ENCODE results near the gene MRPS6. TPM values are rescaled to one million over a fixed set of nuclear protein-coding genes. Genes with fewer than 3 reads are reported as not detected.
A peak's percentile ranks its signal among the peaks of the same experiment; 100 is the strongest.

The MRPS6 gene
- polyA plus RNA-seq, 1 donor (not counting 4 experiments of a cell fraction or from before 2014, with no cell fraction given): 41.5 TPM

GRCh38 chr21:34072145-34073031, 990 bp upstream of the MRPS6 start:
- H3K27ac ChIP-seq (ENCODE audit: control insufficient read depth, insufficient read depth, low read length): peak overlapping the region; percentile 32
- H3K79me2 ChIP-seq (ENCODE audit: control insufficient read depth, insufficient read depth, low read length): peaks cover 27% of the 10 kb centered on the region
- H3K9me1 ChIP-seq (ENCODE audit: control insufficient read depth, extremely low read depth, insufficient read depth, low read length): no peaks in the 10 kb centered on the region
- H4K20me1 ChIP-seq (ENCODE audit: control insufficient read depth, extremely low read depth, insufficient read depth, low read length): peaks cover 6% of the 10 kb centered on the region
- peaks cover 23% of the 10 kb centered on the region for H3K4me1 ChIP-seq (ENCODE audit: control insufficient read depth, extremely low read depth, insufficient read depth, low read length)
- peak overlapping the region; percentile 39 to 57 (median 54) for H3K4me3 ChIP-seq (ENCODE audit: control insufficient read depth in 2 of 3, extremely low read depth in 1 of 3, insufficient read depth in 2 of 3, low read depth in 1 of 3, low read length in 3 of 3)
- peak overlapping the region; percentile 65 for H3K9ac ChIP-seq (ENCODE audit: control insufficient read depth, extremely low read depth, insufficient read depth, low read length)
- peak overlapping the region; percentile 81 for H2AFZ ChIP-seq (ENCODE audit: control insufficient read depth, low read length)
- H3K36me3 ChIP-seq (ENCODE audit: control insufficient read depth in 2 of 2, extremely low read depth in 1 of 2, insufficient read depth in 2 of 2, low read length in 2 of 2): peaks cover 2 to 6% of the 10 kb centered on the region in 2 experiments
- peak overlapping the region; percentile 79 for H3K4me2 ChIP-seq (ENCODE audit: control insufficient read depth, extremely low read depth, insufficient read depth, low read depth, low read length)
- dilution Hi-C loops (cut with MboI; ENCODE audit: extremely low pct_ligation_motif_present, low sequenced_read_pairs): no loop called here
- H3K27me3 ChIP-seq (ENCODE audit: control insufficient read depth, extremely low read depth, insufficient read depth, low read length): no peaks in the 10 kb centered on the region
- FAIRE-seq: no peak
- no peak for DNase-seq (ENCODE audit: low read depth, low spot score)
- no peaks in the 10 kb centered on the region for H3K9me3 ChIP-seq (ENCODE audit: control insufficient read depth, low read depth, low read length)
- no peak for TF ChIP-seq EZH2 (IDR thresholded peaks at IDR 0.05; ENCODE audit: low read length)
- TF ChIP-seq, protein P1, sequence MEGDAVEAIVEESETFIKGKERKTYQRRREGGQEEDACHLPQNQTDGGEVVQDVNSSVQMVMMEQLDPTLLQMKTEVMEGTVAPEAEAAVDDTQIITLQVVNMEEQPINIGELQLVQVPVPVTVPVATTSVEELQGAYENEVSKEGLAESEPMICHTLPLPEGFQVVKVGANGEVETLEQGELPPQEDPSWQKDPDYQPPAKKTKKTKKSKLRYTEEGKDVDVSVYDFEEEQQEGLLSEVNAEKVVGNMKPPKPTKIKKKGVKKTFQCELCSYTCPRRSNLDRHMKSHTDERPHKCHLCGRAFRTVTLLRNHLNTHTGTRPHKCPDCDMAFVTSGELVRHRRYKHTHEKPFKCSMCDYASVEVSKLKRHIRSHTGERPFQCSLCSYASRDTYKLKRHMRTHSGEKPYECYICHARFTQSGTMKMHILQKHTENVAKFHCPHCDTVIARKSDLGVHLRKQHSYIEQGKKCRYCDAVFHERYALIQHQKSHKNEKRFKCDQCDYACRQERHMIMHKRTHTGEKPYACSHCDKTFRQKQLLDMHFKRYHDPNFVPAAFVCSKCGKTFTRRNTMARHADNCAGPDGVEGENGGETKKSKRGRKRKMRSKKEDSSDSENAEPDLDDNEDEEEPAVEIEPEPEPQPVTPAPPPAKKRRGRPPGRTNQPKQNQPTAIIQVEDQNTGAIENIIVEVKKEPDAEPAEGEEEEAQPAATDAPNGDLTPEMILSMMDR (optimal IDR thresholded peaks at IDR 0.05 in 1 of 3, IDR thresholded peaks at IDR 0.05 in 1 of 3, conservative IDR thresholded peaks at IDR 0.05 in 1 of 3; ENCODE audit: extremely low read depth in 1 of 3, insufficient read depth in 2 of 3, low read length in 3 of 3): no peak

- peaks cover 33% of the 10 kb centered on the region for H3K79me2 ChIP-seq (ENCODE audit: control insufficient read depth, insufficient read depth, low read length)
- peak overlapping the region; percentile 79 to 95 (median 94) for H3K4me3 ChIP-seq (ENCODE audit: control insufficient read depth in 2 of 3, extremely low read depth in 1 of 3, insufficient read depth in 2 of 3, low read depth in 1 of 3, low read length in 3 of 3)
- no peak for TF ChIP-seq EZH2 (IDR thresholded peaks at IDR 0.05; ENCODE audit: low read length)
- TF ChIP-seq, protein P1 (optimal IDR thresholded peaks at IDR 0.05 in 1 of 3, IDR thresholded peaks at IDR 0.05 in 1 of 3, conservative IDR thresholded peaks at IDR 0.05 in 1 of 3; ENCODE audit: extremely low read depth in 1 of 3, insufficient read depth in 2 of 3, low read length in 3 of 3): no peak
- H3K27me3 ChIP-seq (ENCODE audit: control insufficient read depth, extremely low read depth, insufficient read depth, low read length): no peaks in the 10 kb centered on the region
- H3K27ac ChIP-seq (ENCODE audit: control insufficient read depth, insufficient read depth, low read length): peak overlapping the region; percentile 79
- peak overlapping the region; percentile 61 for H2AFZ ChIP-seq (ENCODE audit: control insufficient read depth, low read length)
- FAIRE-seq (no peak), DNase-seq (ENCODE audit: low read depth, low spot score) (no peak)
- H3K36me3 ChIP-seq (ENCODE audit: control insufficient read depth in 2 of 2, extremely low read depth in 1 of 2, insufficient read depth in 2 of 2, low read length in 2 of 2): peaks cover 2 to 6% of the 10 kb centered on the region in 2 experiments
- peak overlapping the region; percentile 95 for H3K4me2 ChIP-seq (ENCODE audit: control insufficient read depth, extremely low read depth, insufficient read depth, low read depth, low read length)
- H3K9me3 ChIP-seq (ENCODE audit: control insufficient read depth, low read depth, low read length): no peaks in the 10 kb centered on the region
- H4K20me1 ChIP-seq (ENCODE audit: control insufficient read depth, extremely low read depth, insufficient read depth, low read length): peaks cover 6% of the 10 kb centered on the region
- dilution Hi-C loops (cut with MboI; ENCODE audit: extremely low pct_ligation_motif_present, low sequenced_read_pairs): no loop called here
- H3K9me1 ChIP-seq (ENCODE audit: control insufficient read depth, extremely low read depth, insufficient read depth, low read length): no peaks in the 10 kb centered on the region
- peak overlapping the region; percentile 94 for H3K9ac ChIP-seq (ENCODE audit: control insufficient read depth, extremely low read depth, insufficient read depth, low read length)
- H3K4me1 ChIP-seq (ENCODE audit: control insufficient read depth, extremely low read depth, insufficient read depth, low read length): peaks cover 28% of the 10 kb centered on the region
These were observed 438 bp downstream of the MRPS6 start for GRCh38 chr21:34073749-34074282.

Data from keratinocyte (primary cell).